ENCODE data around the gene TRIO.

The TRIO gene

GRCh38 chr5:14134083-14134482 lies 9.1 kb upstream of the TRIO start:
- Histone ChIP-seq H3K4me2 (ENCODE audit: low read depth, low read length, poor library complexity, severe bottlenecking) (no peak overlapping the region), H3K9me3 (ENCODE audit: insufficient read depth, low read length) (no peaks in the 10 kb centered on the region), H3K27ac (ENCODE audit: low read depth, low read length) (no peak overlapping the region), H3K36me3 (ENCODE audit: low read length) (no peaks in the 10 kb centered on the region), H3K9ac (ENCODE audit: low read length) (no peak overlapping the region), H3F3A (ENCODE audit: insufficient read depth) (no peaks in the 10 kb centered on the region), H2AFZ (ENCODE audit: low read depth, low read length, severe bottlenecking) (no peak overlapping the region), H3K4me3 (ENCODE audit: insufficient read depth, low read length, poor library complexity, severe bottlenecking) (no peak overlapping the region), H4K20me1 (ENCODE audit: low read depth, low read length) (no peaks in the 10 kb centered on the region), H3K27me3 (ENCODE audit: low read length) (no peaks in the 10 kb centered on the region), H3K9me2 (replicated peaks; ENCODE audit: insufficient read depth, low read length) (no peaks in the 10 kb centered on the region), H3K79me2 (ENCODE audit: insufficient read depth, low read length) (no peaks in the 10 kb centered on the region)
- TF ChIP-seq EZH2phosphoT487 (conservative IDR thresholded peaks at IDR 0.05; ENCODE audit: low read length), result no peak
- no peak for TF ChIP-seq CTCF (IDR thresholded peaks at IDR 0.05; ENCODE audit: insufficient read depth, low read length, poor library complexity, severe bottlenecking)

- Histone ChIP-seq H3K4me3 (ENCODE audit: insufficient read depth, low read length, poor library complexity, severe bottlenecking) (no peak overlapping the region), H3K27me3 (ENCODE audit: low read length) (no peaks in the 10 kb centered on the region), H4K20me1 (ENCODE audit: low read depth, low read length) (no peaks in the 10 kb centered on the region), H3K9me3 (ENCODE audit: insufficient read depth, low read length) (no peaks in the 10 kb centered on the region), H3K4me2 (ENCODE audit: low read depth, low read length, poor library complexity, severe bottlenecking) (no peak overlapping the region), H2AFZ (ENCODE audit: low read depth, low read length, severe bottlenecking) (no peak overlapping the region), H3K9ac (ENCODE audit: low read length) (no peak overlapping the region), H3K9me2 (replicated peaks; ENCODE audit: insufficient read depth, low read length) (no peaks in the 10 kb centered on the region), H3K79me2 (ENCODE audit: insufficient read depth, low read length) (no peaks in the 10 kb centered on the region), H3K27ac (ENCODE audit: low read depth, low read length) (no peak overlapping the region), H3K36me3 (ENCODE audit: low read length) (no peaks in the 10 kb centered on the region), H3F3A (ENCODE audit: insufficient read depth) (no peaks in the 10 kb centered on the region)
- TF ChIP-seq CTCF (IDR thresholded peaks at IDR 0.05; ENCODE audit: insufficient read depth, low read length, poor library complexity, severe bottlenecking) (no peak), EZH2phosphoT487 (conservative IDR thresholded peaks at IDR 0.05; ENCODE audit: low read length) (no peak)
Observed at GRCh38 chr5:14134771-14135170, 8.4 kb upstream of the TRIO start.

GRCh38 chr5:14135621-14136020 lies 7.5 kb upstream of the TRIO start:
- Histone ChIP-seq H4K20me1 (ENCODE audit: low read depth, low read length) (no peaks in the 10 kb centered on the region), H2AFZ (ENCODE audit: low read depth, low read length, severe bottlenecking) (no peak overlapping the region), H3K9ac (ENCODE audit: low read length) (no peak overlapping the region), H3K36me3 (ENCODE audit: low read length) (no peaks in the 10 kb centered on the region), H3K9me2 (replicated peaks; ENCODE audit: insufficient read depth, low read length) (no peaks in the 10 kb centered on the region), H3K27me3 (ENCODE audit: low read length) (no peaks in the 10 kb centered on the region), H3K79me2 (ENCODE audit: insufficient read depth, low read length) (no peaks in the 10 kb centered on the region), H3K27ac (ENCODE audit: low read depth, low read length) (no peak overlapping the region), H3F3A (ENCODE audit: insufficient read depth) (no peaks in the 10 kb centered on the region), H3K4me2 (ENCODE audit: low read depth, low read length, poor library complexity, severe bottlenecking) (no peak overlapping the region), H3K4me3 (ENCODE audit: insufficient read depth, low read length, poor library complexity, severe bottlenecking) (no peak overlapping the region), H3K9me3 (ENCODE audit: insufficient read depth, low read length) (no peaks in the 10 kb centered on the region)
- TF ChIP-seq EZH2phosphoT487 (conservative IDR thresholded peaks at IDR 0.05; ENCODE audit: low read length) (no peak), CTCF (IDR thresholded peaks at IDR 0.05; ENCODE audit: insufficient read depth, low read length, poor library complexity, severe bottlenecking) (no peak)

- no peaks in the 10 kb centered on the region for H3K36me3 ChIP-seq (ENCODE audit: low read length)
- H3K4me3 ChIP-seq (ENCODE audit: insufficient read depth, low read length, poor library complexity, severe bottlenecking), result no peak overlapping the region
- H3K9me2 ChIP-seq (replicated peaks; ENCODE audit: insufficient read depth, low read length), result no peaks in the 10 kb centered on the region
- H3F3A ChIP-seq (ENCODE audit: insufficient read depth), result no peaks in the 10 kb centered on the region
- no peak overlapping the region for H3K9ac ChIP-seq (ENCODE audit: low read length)
- TF ChIP-seq EZH2phosphoT487 (conservative IDR thresholded peaks at IDR 0.05; ENCODE audit: low read length), result no peak
- TF ChIP-seq CTCF (IDR thresholded peaks at IDR 0.05; ENCODE audit: insufficient read depth, low read length, poor library complexity, severe bottlenecking), result no peak
- H2AFZ ChIP-seq (ENCODE audit: low read depth, low read length, severe bottlenecking), result no peak overlapping the region
- H3K79me2 ChIP-seq (ENCODE audit: insufficient read depth, low read length), result no peaks in the 10 kb centered on the region
- H4K20me1 ChIP-seq (ENCODE audit: low read depth, low read length), result no peaks in the 10 kb centered on the region
- H3K4me2 ChIP-seq (ENCODE audit: low read depth, low read length, poor library complexity, severe bottlenecking), result no peak overlapping the region
- H3K27me3 ChIP-seq (ENCODE audit: low read length), result no peaks in the 10 kb centered on the region
- no peak overlapping the region for H3K27ac ChIP-seq (ENCODE audit: low read depth, low read length)
- H3K9me3 ChIP-seq (ENCODE audit: insufficient read depth, low read length), result no peaks in the 10 kb centered on the region
Observed at GRCh38 chr5:14136228-14136627, 6.9 kb upstream of the TRIO start.
